Measurements from ENCODE around the gene GFOD1.

GFOD1 gene

GRCh38 chr6:13372076-13372475 lies 115.3 kb downstream of the GFOD1 start:
- DNase-seq: no peak

GRCh38 chr6:13371421-13372072 lies 115.9 kb downstream of the GFOD1 start:
- no peak for DNase-seq

GRCh38 chr6:13370623-13371022 lies 116.8 kb downstream of the GFOD1 start:
- DNase-seq: no peak

GRCh38 chr6:13369591-13369990 lies 117.8 kb downstream of the GFOD1 start:
- DNase-seq: no peak

GRCh38 chr6:13368731-13369115 lies 118.7 kb downstream of the GFOD1 start:
- peak; percentile 52 for DNase-seq

GRCh38 chr6:13368079-13368730 lies 119.2 kb downstream of the GFOD1 start:
- no peak for DNase-seq

GRCh38 chr6:13367396-13367795 lies 120.0 kb downstream of the GFOD1 start:
- DNase-seq: no peak

- DNase-seq: no peak
Observed at GRCh38 chr6:13365320-13365719, 122.1 kb downstream of the GFOD1 start.

- no peak for DNase-seq
Observed at GRCh38 chr6:13364842-13365241, 122.6 kb downstream of the GFOD1 start.

- peak; percentile 83 for DNase-seq
Observed at GRCh38 chr6:13362412-13362811, 125.0 kb downstream of the GFOD1 start.

- DNase-seq: no peak
Observed at GRCh38 chr6:13360671-13361540, 126.5 kb downstream of the GFOD1 start.

- no peak for DNase-seq
Observed at GRCh38 chr6:13359287-13359686, 128.1 kb downstream of the GFOD1 start.

GRCh38 chr6:13358511-13358910 lies 128.9 kb downstream of the GFOD1 start:
- no peak for DNase-seq

GRCh38 chr6:13357551-13358075 lies 129.8 kb downstream of the GFOD1 start:
- DNase-seq: peak; percentile 61

- DNase-seq: no peak
Observed at GRCh38 chr6:13355999-13356785, 131.2 kb downstream of the GFOD1 start.

GRCh38 chr6:13355043-13355945 lies 132.1 kb downstream of the GFOD1 start:
- peak; percentile 99 for DNase-seq

GRCh38 chr6:13354331-13355042 lies 132.9 kb downstream of the GFOD1 start:
- DNase-seq: peak; percentile 87

- DNase-seq: no peak
Observed at GRCh38 chr6:13352165-13352564, 135.2 kb downstream of the GFOD1 start.

GRCh38 chr6:13351271-13351670 lies 136.1 kb downstream of the GFOD1 start:
- no peak for DNase-seq

GRCh38 chr6:13349811-13350506 lies 137.4 kb downstream of the GFOD1 start:
- DNase-seq: no peak

Data from fibroblast of upper back skin (primary cell).